Esophagus muscularis mucosa (tissue), 4 donors: ENCODE measurements around the gene WASF3.

ENCODE experiments used
- CTCF ChIP-seq, 3 experiments: fragments of 200-600 bp in 2 of 3; fragments of 450-650 bp in 1 of 3; sonication (generic) in 2 of 3; IDR thresholded peaks; one replicate each; pipeline ENCODE4 v1.5.1; 2017 to 2019; ENCODE audit warnings: antibody characterized with exemption in 3 of 3, mild to moderate bottlenecking in 2 of 3, moderate library complexity in 1 of 3
- EP300 ChIP-seq: sonication (generic); formaldehyde crosslinking; IDR thresholded peaks from one replicate; pipeline ENCODE4 v1.6.1; 2017; ENCODE audit warnings: antibody characterized with exemption
- POLR2A ChIP-seq: fragments of 450-650 bp; IDR thresholded peaks from one replicate; pipeline ENCODE4 v1.6.1; 2017; ENCODE audit warnings: antibody characterized with exemption, moderate library complexity, mild to moderate bottlenecking, low read depth

GRCh38 chr13:26515721-26516120 is 41.8 kb upstream of the WASF3 start:
- TF ChIP-seq CTCF (IDR thresholded peaks at IDR 0.05) (no peak), POLR2A (no peak), EP300 (no peak)
